Brain microvascular endothelial cell (primary cell): ENCODE results near the gene HPD.

Experiments
- DNase-seq: peaks from one replicate; pipeline ENCODE4 v3.0.0-alpha.2; 2020
- H3K27ac ChIP-seq: fragments of 250-450 bp; sonication (Bioruptor Pico); 2 replicates; pipeline ENCODE4 v1.5.1; 2020; ENCODE audit warnings: mild to moderate bottlenecking, moderate library complexity
- H3K27me3 ChIP-seq: fragments of 250-450 bp; sonication (Bioruptor Pico); replicated peaks from 2 replicates; pipeline ENCODE4 v1.5.1; 2020; ENCODE audit warnings: mild to moderate bottlenecking
- H3K36me3 ChIP-seq: fragments of 250-450 bp; sonication (Bioruptor Pico); replicated peaks from 2 replicates; pipeline ENCODE4 v1.5.1; 2020; ENCODE audit warnings: mild to moderate bottlenecking
- H3K4me3 ChIP-seq: 2 replicates; pipeline ENCODE4 v1.5.1; 2011; ENCODE audit warnings: low read depth, mild to moderate bottlenecking, control low read depth, low read length, moderate library complexity
- in situ Hi-C: cut with HindIII; loops from 2 replicates; pipeline ENCODE4 v1.10.0; 2017; ENCODE audit warnings: low sequenced_read_pairs, low pct_ligation_motif_present
- TF ChIP-seq, protein P1 (sequence below): IDR thresholded peaks from 2 replicates; pipeline ENCODE4 v1.5.1; 2011; ENCODE audit warnings: low read depth, mild to moderate bottlenecking, moderate library complexity, low read length, control low read depth, inconsistent platforms; ENCODE audit errors: missing control alignments

Gene HPD

DNA sequence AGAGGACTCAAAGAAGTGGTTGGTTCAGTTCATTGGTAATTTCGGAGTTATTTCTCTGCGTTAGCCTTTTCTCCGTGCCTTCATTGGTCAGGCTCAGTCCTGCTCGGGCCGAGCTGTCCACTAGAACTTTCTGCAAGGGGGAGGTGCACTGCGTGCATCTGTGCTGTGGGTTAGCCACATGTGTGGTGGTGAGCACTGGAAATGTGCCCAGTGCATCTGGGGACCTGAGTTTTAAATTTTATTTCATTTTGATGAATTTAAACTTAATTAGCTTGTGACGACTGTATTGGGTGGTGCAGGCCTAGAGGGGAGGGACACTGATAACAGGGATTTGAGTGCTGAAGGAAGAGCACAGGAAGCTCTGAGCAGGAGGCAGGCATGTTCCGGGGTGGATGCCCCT is 30.4 kb downstream of the HPD start:
- Histone ChIP-seq H3K36me3 (peaks cover 65% of the 10 kb centered on the region), H3K27me3 (no peaks in the 10 kb centered on the region), H3K27ac (no peak overlapping the region), H3K4me3 (no peak overlapping the region)
- no peak for DNase-seq
- in situ Hi-C loops, result no loop called here
- TF ChIP-seq, protein P1, sequence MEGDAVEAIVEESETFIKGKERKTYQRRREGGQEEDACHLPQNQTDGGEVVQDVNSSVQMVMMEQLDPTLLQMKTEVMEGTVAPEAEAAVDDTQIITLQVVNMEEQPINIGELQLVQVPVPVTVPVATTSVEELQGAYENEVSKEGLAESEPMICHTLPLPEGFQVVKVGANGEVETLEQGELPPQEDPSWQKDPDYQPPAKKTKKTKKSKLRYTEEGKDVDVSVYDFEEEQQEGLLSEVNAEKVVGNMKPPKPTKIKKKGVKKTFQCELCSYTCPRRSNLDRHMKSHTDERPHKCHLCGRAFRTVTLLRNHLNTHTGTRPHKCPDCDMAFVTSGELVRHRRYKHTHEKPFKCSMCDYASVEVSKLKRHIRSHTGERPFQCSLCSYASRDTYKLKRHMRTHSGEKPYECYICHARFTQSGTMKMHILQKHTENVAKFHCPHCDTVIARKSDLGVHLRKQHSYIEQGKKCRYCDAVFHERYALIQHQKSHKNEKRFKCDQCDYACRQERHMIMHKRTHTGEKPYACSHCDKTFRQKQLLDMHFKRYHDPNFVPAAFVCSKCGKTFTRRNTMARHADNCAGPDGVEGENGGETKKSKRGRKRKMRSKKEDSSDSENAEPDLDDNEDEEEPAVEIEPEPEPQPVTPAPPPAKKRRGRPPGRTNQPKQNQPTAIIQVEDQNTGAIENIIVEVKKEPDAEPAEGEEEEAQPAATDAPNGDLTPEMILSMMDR, result no peak

- DNase-seq, result no peak
- H3K27me3 ChIP-seq, result no peaks in the 10 kb centered on the region
- peaks cover 69% of the 10 kb centered on the region for H3K36me3 ChIP-seq
- H3K4me3 ChIP-seq, result no peak overlapping the region
- in situ Hi-C loops, result no loop called here
- TF ChIP-seq, protein P1, result no peak
- H3K27ac ChIP-seq, result no peak overlapping the region
Observed at GRCh38 chr12:121827351-121828099, 31.1 kb downstream of the HPD start.

- Histone ChIP-seq H3K36me3 (peaks cover 71% of the 10 kb centered on the region), H3K4me3 (no peak overlapping the region), H3K27me3 (no peaks in the 10 kb centered on the region), H3K27ac (no peak overlapping the region)
- TF ChIP-seq, protein P1, result no peak
- no peak for DNase-seq
- in situ Hi-C loops, result no loop called here
Observed at GRCh38 chr12:121826318-121827150, 32.1 kb downstream of the HPD start.

GRCh38 chr12:121825041-121825523 is 33.6 kb downstream of the HPD start:
- no peak for DNase-seq
- Histone ChIP-seq H3K27me3 (no peaks in the 10 kb centered on the region), H3K4me3 (no peak overlapping the region), H3K27ac (no peak overlapping the region), H3K36me3 (peaks cover 71% of the 10 kb centered on the region)
- in situ Hi-C loops, result no loop called here
- TF ChIP-seq, protein P1, result no peak

DNA sequence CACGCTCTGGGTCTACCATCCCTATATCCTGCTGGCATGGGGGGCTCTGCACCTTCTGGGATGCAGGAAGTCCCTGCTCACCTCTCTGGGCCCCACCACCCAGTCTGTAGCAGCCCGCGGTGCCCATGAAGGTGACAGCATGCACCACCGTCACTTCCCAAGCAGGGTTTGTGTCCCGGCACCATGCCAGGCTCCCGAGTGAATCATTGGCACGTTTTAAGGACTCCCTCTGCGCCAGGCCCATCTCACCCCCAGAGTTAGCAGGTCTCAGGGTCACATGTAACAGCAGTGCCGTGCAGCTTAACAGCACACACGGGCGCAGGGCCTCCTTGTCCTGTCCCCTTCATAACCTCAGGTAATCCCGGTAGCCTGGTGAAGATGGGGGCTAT is 34.9 kb downstream of the HPD start:
- TF ChIP-seq, protein P1, result no peak
- no peak for DNase-seq
- H3K4me3 ChIP-seq, result no peak overlapping the region
- no peaks in the 10 kb centered on the region for H3K27me3 ChIP-seq
- H3K36me3 ChIP-seq, result peaks cover 73% of the 10 kb centered on the region
- in situ Hi-C loops, result no loop called here
- no peak overlapping the region for H3K27ac ChIP-seq
